ENCODE results near the gene ANGPTL8. TPM values are rescaled to one million over a fixed set of nuclear protein-coding genes. Genes with fewer than 3 reads are reported as not detected.

ANGPTL8 gene
- total and polyA plus RNA-seq, 9 of the 15 experiments (the other 6 are each of a cell fraction or from before 2014, with no cell fraction given): not detected

- 85% methylated on average over 8 of the region's 8 CpGs for WGBS (ENCODE audit: insufficient coverage, low coverage, missing lambda C conversion rate)
These were observed 45.2 kb upstream of the ANGPTL8 start for GRCh38 chr19:11194173-11194572.

GRCh38 chr19:11194656-11195558 is 44.5 kb upstream of the ANGPTL8 start:
- no TSS peak for BruUV-seq (replicated peaks)
- H3K4me1 ChIP-seq (replicated peaks in 1 of 2; ENCODE audit: control insufficient read depth in 2 of 2, insufficient read depth in 2 of 2, low read length in 2 of 2): peaks cover 11 to 60% of the 10 kb centered on the region in 2 experiments; a peak in 4 of 5 replicates
- TF ChIP-seq NFIC (IDR thresholded peaks at IDR 0.05): 0 out of 2 replicates have a peak, but pooled peaks have one; percentile 6
- TF ChIP-seq, protein P1, sequence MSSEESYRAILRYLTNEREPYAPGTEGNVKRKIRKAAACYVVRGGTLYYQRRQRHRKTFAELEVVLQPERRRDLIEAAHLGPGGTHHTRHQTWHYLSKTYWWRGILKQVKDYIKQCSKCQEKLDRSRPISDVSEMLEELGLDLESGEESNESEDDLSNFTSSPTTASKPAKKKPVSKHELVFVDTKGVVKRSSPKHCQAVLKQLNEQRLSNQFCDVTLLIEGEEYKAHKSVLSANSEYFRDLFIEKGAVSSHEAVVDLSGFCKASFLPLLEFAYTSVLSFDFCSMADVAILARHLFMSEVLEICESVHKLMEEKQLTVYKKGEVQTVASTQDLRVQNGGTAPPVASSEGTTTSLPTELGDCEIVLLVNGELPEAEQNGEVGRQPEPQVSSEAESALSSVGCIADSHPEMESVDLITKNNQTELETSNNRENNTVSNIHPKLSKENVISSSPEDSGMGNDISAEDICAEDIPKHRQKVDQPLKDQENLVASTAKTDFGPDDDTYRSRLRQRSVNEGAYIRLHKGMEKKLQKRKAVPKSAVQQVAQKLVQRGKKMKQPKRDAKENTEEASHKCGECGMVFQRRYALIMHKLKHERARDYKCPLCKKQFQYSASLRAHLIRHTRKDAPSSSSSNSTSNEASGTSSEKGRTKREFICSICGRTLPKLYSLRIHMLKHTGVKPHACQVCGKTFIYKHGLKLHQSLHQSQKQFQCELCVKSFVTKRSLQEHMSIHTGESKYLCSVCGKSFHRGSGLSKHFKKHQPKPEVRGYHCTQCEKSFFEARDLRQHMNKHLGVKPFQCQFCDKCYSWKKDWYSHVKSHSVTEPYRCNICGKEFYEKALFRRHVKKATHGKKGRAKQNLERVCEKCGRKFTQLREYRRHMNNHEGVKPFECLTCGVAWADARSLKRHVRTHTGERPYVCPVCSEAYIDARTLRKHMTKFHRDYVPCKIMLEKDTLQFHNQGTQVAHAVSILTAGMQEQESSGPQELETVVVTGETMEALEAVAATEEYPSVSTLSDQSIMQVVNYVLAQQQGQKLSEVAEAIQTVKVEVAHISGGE (CRISPR knock-in tag; IDR thresholded peaks at IDR 0.05): 0 out of 6 replicates have a peak, but pooled peaks of 1 of the 3 experiments have one; percentile 38
- TF ChIP-seq KDM1A (IDR thresholded peaks at IDR 0.05): peak; percentile 24 to 48; a peak in 2 of 4 replicates
- TF ChIP-seq BCOR (IDR thresholded peaks at IDR 0.05): peak; percentile 68
- no peak for TF ChIP-seq E2F1 (CRISPR knock-in tag; IDR thresholded peaks at IDR 0.05)
- H3K9me1 ChIP-seq (ENCODE audit: control insufficient read depth, insufficient read depth, low read length): peaks cover 2% of the 10 kb centered on the region
- WGBS (ENCODE audit: insufficient coverage, low coverage, missing lambda C conversion rate): 75% methylated on average over 14 of the region's 20 CpGs
- DNase-seq (ENCODE audit: extremely low read depth in 1 of 4, low spot score in 3 of 4) (peak in 1 of 4 experiments; percentile 14), FAIRE-seq (no peak), ATAC-seq (no peak)
- CTCF ChIA-PET (ENCODE audit: low intra/inter-chr PET ratio): no interaction called here
- 0 out of 2 replicates have a peak, but pooled peaks cover 1% of the 10 kb centered on the region for H3K9me3 ChIP-seq (replicated peaks; ENCODE audit: control insufficient read depth, insufficient read depth, low read depth, low read length)
- POLR2A ChIA-PET: interaction anchor here (2.5 kb wide), 1 partner anchor 9 kb away, joined by 6 read pairs; no protein-coding TSS in a partner anchor
- peaks cover 15% of the 10 kb centered on the region for H3K79me2 ChIP-seq (ENCODE audit: control insufficient read depth, insufficient read depth, low read length)
- no peak overlapping the region for H3K4me2 ChIP-seq (ENCODE audit: insufficient read depth, low read length)
- H3K27ac ChIP-seq (ENCODE audit: extremely low read depth, low read depth, low read length): no peak overlapping the region
- H2AFZ ChIP-seq (ENCODE audit: low read depth, low read length): no peak overlapping the region
- 0 out of 2 replicates have a peak, but pooled peaks cover 3% of the 10 kb centered on the region for H4K20me1 ChIP-seq (replicated peaks; ENCODE audit: control insufficient read depth, insufficient read depth, low read length)
- peaks cover 43% of the 10 kb centered on the region for H3K36me3 ChIP-seq (ENCODE audit: control insufficient read depth, insufficient read depth, low read length)
- H3K27me3 ChIP-seq (ENCODE audit: control insufficient read depth in 2 of 2, insufficient read depth in 2 of 2, low read length in 2 of 2): no peaks in the 10 kb centered on the region
- intact Hi-C loops (cut with micrococcal nuclease): loop anchor here (5.0 kb wide), 1 partner anchor 38 kb away; the partner anchor contains the start of gene SPC24
- H3K4me3 ChIP-seq: no peak overlapping the region
- peak overlapping the region in 1 of 2 experiments; percentile 79; a peak in 2 of 4 replicates for H3K9ac ChIP-seq (ENCODE audit: insufficient read depth in 1 of 2, low read depth in 2 of 2, low read length in 2 of 2)
- in situ Hi-C loops (cut with MboI): no loop called here

More at GRCh38 chr19:11194173-11194572, 45.2 kb upstream of the ANGPTL8 start:
- BruUV-seq (replicated peaks): no TSS peak
- H3K9me3 ChIP-seq (replicated peaks; ENCODE audit: control insufficient read depth, insufficient read depth, low read depth, low read length): 0 out of 2 replicates have a peak, but pooled peaks cover 1% of the 10 kb centered on the region
- intact Hi-C loops (cut with micrococcal nuclease) (no loop called here), in situ Hi-C loops (cut with MboI) (no loop called here)
- ChIA-PET POLR2A (interaction anchor here (0.7 to 1.2 kb wide), 2 partner anchors 11 to 29 kb away, joined by 3 read pairs; no protein-coding TSS in a partner anchor), CTCF (ENCODE audit: low intra/inter-chr PET ratio) (no interaction called here)
- no peak overlapping the region for H2AFZ ChIP-seq (ENCODE audit: low read depth, low read length)
- H3K9me1 ChIP-seq (ENCODE audit: control insufficient read depth, insufficient read depth, low read length): peaks cover 2% of the 10 kb centered on the region
- peaks cover 46% of the 10 kb centered on the region for H3K36me3 ChIP-seq (ENCODE audit: control insufficient read depth, insufficient read depth, low read length)
- no peak overlapping the region for H3K27ac ChIP-seq (ENCODE audit: extremely low read depth, low read depth, low read length)
- TF ChIP-seq LCOR (CRISPR knock-in tag; IDR thresholded peaks at IDR 0.05) (no peak), ZFP36 (IDR thresholded peaks at IDR 0.05; ENCODE audit: low read depth, low read length, partially characterized antibody) (peak; percentile 23)
- ATAC-seq (no peak), FAIRE-seq (no peak), DNase-seq (ENCODE audit: extremely low read depth in 1 of 4, low spot score in 3 of 4) (no peak)
- peaks cover 15% of the 10 kb centered on the region for H3K79me2 ChIP-seq (ENCODE audit: control insufficient read depth, insufficient read depth, low read length)
- H3K9ac ChIP-seq (ENCODE audit: insufficient read depth in 1 of 2, low read depth in 2 of 2, low read length in 2 of 2): 0 out of 4 replicates have a peak overlapping the region, but pooled peaks of 1 of the 2 experiments have one; percentile 13
- H4K20me1 ChIP-seq (replicated peaks; ENCODE audit: control insufficient read depth, insufficient read depth, low read length): 0 out of 2 replicates have a peak, but pooled peaks cover 3% of the 10 kb centered on the region
- no peaks in the 10 kb centered on the region for H3K27me3 ChIP-seq (ENCODE audit: control insufficient read depth in 2 of 2, insufficient read depth in 2 of 2, low read length in 2 of 2)
- no peak overlapping the region for H3K4me2 ChIP-seq (ENCODE audit: insufficient read depth, low read length)
- H3K4me1 ChIP-seq (replicated peaks in 1 of 2; ENCODE audit: control insufficient read depth in 2 of 2, insufficient read depth in 2 of 2, low read length in 2 of 2): peaks cover 15 to 65% of the 10 kb centered on the region in 2 experiments; a peak in 4 of 5 replicates
- no peak overlapping the region for H3K4me3 ChIP-seq

Measured in K562 (cell line).